GM10266 (cell line): ENCODE measurements around the gene GTF3C2.
A peak's percentile ranks its signal among the peaks of the same experiment; 100 is the strongest.

ENCODE experiments used
- DNase-seq: peaks from one replicate; pipeline ENCODE4 v3.0.0; 2012; ENCODE audit errors: extremely low spot score
- TF ChIP-seq, protein P1 (sequence below): IDR thresholded peaks from 2 replicates; pipeline ENCODE4 v1.5.1; 2012; ENCODE audit warnings: mild to moderate bottlenecking, low read depth; ENCODE audit not compliant: control insufficient read depth, insufficient read depth; ENCODE audit errors: missing control alignments

GTF3C2 gene

DNA sequence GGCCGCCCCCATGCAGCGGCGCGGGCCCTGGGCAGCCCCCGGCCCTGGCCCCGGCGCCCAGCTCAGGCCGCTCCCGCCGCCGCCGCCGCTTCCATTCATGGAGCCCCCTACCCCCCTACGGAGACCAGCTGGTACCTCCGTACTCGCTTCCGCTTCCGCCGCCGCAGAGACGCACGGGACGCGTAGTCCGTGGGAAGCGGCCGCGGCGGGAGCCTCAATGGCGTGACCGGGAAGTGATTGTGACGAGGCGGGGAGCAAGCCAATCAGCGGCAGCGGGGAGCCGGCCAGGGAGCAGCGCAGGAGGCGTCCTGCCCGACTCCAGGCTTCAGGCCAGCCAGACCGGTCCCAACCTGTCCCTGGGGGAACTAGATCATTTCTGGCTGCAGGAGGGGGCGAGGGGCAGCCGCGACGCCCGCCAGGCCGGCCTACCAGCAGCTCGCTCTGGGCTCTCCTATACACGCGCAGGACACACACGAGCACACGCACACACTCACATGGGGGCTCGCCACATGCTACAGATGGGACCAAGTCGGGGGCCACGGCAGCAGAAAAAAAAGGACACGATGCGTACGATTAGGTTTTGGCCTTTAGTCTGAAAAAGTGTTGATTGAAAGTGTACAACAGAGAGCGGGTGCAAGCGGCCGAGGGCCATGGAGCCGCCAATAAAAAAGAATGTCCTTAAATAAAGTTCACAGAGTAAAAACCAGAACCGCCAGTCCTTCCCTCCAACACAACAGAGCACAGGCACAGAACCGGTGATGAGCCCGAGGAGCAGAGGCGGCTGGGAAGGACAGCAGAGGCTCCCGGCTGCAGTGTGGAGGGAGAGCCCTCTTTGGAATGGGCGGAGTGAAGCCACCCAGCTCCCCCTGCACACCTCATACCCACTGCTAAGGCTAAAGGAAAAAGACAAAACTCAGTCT is 24.3 kb upstream of the GTF3C2 start, which contains the start of gene ZNF513:
TSS of gene ZNF513 (minus strand) at position 109 of the 920 bp plus-strand sequence. CDS start 208 bp downstream, outside the sequence.
- TF ChIP-seq, protein P1, sequence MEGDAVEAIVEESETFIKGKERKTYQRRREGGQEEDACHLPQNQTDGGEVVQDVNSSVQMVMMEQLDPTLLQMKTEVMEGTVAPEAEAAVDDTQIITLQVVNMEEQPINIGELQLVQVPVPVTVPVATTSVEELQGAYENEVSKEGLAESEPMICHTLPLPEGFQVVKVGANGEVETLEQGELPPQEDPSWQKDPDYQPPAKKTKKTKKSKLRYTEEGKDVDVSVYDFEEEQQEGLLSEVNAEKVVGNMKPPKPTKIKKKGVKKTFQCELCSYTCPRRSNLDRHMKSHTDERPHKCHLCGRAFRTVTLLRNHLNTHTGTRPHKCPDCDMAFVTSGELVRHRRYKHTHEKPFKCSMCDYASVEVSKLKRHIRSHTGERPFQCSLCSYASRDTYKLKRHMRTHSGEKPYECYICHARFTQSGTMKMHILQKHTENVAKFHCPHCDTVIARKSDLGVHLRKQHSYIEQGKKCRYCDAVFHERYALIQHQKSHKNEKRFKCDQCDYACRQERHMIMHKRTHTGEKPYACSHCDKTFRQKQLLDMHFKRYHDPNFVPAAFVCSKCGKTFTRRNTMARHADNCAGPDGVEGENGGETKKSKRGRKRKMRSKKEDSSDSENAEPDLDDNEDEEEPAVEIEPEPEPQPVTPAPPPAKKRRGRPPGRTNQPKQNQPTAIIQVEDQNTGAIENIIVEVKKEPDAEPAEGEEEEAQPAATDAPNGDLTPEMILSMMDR, result no peak
- DNase-seq, result peak; percentile 95

DNA sequence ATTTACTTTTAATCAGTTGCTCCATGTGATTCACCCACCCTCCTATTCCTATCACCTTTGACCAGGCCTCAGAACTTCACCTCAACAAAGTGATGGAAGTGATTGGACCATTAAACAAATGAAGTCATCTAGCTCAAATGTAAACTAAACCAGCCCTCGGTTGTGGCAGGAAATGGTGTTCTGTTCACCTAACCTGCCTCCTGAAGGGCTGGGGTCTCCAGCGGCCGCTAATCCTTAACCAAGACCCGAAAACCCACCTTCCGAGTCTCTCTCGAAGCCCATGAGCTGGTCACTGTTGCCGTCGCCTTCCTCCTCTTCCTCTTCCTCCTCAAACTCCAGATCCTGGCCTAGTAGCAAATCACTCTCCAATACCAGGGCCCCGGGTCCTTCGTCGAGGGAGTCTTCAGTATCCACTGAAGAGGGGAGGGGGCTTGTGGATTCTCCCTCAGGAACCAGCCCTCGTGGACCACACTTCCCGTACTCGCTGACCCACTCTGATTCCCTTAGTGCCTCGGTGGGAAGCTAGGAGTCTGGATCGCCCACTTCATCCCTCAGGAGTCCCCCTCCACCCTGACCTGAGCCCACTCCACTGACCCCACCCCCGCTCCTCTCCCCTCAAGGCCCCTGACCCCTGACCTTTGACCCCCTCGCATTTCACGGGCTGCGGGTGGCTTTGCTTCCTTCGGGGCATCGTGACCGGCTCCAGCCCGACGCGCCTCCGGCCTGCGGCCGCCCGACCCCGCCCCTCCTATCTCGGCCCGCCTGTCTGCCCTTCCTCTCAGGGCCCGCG is 23.5 kb upstream of the GTF3C2 start:
- DNase-seq, result no peak
- TF ChIP-seq, protein P1, result no peak

DNA sequence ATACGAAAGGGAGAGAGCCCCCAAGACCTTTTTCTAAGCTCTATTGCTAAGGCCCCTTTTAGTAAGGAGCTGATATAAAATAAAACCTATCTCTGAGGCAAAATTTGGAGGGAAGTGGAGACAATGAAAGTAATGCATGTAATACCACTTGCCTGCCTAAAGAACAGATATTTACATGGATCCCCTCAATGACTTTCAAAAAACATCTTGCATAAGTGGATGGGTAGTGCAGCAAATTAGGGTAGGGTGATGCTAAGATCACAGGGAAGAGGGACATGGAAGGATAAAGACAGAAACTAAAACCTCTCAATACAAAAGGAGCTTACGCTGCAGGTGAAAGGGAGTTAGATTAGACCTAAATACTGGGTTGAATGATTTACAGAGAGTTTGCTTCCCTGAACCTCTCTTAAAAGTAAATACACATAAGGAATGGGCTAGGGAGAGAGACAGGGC is 22.8 kb upstream of the GTF3C2 start:
- DNase-seq, result no peak
- TF ChIP-seq, protein P1, result no peak

DNA sequence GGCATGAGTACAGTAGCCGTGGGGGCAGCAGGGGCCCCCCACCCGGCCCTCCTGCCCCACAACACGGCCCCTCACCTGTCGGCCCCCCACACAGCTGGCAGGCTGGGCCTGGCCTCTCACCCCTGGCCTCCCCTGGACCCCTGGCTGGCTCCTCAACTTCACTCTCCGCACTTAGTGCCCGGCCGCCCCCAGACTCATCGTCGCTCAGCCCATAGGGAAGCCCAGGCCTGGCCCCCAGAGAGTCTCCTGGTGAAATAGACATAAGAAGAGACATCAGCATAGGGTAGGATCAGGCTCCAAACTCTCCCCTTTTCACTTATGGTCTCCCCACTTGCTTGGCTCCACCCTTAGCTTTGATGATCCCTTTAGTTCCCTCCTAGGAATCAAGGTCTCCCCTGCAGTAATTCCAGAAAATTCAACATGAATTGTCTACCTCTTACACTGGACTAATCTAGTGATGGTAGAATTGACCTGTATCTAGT is 22.3 kb upstream of the GTF3C2 start:
- TF ChIP-seq, protein P1, result no peak
- DNase-seq, result no peak

DNA sequence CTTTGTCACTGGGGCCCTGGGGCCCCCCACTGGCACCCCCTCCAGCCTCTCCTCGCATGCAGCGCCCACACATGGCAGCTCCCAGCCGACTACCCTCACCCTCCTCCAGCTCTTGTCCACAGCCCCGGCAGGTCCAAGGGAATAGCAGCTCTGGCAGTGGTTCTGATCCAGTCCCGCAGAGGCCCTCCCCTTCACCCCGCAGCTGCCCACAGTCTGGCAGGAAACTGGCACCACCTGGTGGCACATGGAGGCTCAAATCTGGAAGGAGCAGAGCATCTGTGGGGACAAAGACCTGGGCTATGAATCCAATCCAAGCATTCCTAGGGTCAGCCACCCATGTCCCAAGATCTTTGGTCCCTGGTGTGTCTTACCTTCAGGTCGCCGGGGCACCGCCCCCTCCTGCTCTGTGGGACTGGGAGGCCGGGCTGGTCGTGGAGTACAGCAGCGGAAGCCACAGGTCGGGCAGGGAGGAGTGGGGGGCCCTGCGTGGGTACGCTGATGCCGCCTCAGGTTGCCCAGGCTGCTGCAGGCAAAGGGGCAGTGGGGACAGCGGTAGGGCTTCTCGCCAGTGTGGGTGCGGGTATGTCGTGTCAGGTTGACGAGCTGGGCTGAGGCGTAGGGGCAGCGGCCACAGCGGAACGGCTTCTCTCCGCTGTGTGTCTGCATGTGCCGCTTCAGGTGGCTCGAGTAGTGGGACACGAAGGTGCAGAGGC is 21.7 kb upstream of the GTF3C2 start:
- no peak for DNase-seq
- TF ChIP-seq, protein P1, result peak; percentile 33

DNA sequence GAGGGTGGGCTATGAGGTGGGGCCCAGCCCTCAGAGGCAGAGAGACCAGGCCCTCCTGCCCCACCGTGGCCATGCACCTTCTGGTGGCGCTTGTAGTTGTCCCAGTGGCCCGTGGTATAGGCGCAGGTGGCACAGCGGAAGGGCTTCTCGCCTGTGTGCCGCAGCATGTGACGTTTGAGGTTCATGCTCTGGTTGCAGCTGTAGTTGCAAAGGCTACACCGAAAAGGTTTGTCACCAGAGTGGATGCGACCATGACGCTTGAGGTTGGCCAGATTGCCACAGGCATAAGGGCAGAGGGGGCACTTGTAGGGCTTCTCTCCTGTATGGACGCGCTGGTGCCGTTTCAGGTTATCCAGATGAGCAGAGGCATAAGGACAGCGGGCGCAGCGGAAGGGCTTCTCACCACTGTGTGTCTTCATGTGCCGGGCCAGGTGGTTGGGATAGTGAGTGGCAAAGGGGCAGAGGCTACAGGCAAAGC is 21.1 kb upstream of the GTF3C2 start:
- TF ChIP-seq, protein P1, result no peak
- no peak for DNase-seq
